Ishikawa (cell line): ENCODE results near the gene VPS51.

Experiments used
- CEBPB ChIP-seq: IDR thresholded peaks from 2 replicates; pipeline ENCODE4 v1.6.1; 2012
- CREB1 ChIP-seq: IDR thresholded peaks from 2 replicates; pipeline ENCODE4 v1.6.1; 2012; ENCODE audit warnings: low read depth
- EGR1 ChIP-seq: IDR thresholded peaks from 2 replicates; pipeline ENCODE4 v1.6.1; 2012
- EP300 ChIP-seq: IDR thresholded peaks from 2 replicates; pipeline ENCODE4 v1.6.1; 2012; ENCODE audit warnings: borderline replicate concordance
- FOXM1 ChIP-seq: IDR thresholded peaks from 2 replicates; pipeline ENCODE4 v1.6.1; 2012; ENCODE audit warnings: low read depth, borderline replicate concordance
- MAX ChIP-seq: IDR thresholded peaks from 2 replicates; pipeline ENCODE4 v1.6.1; 2012
- NFIC ChIP-seq: IDR thresholded peaks from 2 replicates; pipeline ENCODE4 v1.6.1; 2012
- RAD21 ChIP-seq: IDR thresholded peaks from 2 replicates; pipeline ENCODE4 v1.6.1; 2012; ENCODE audit warnings: low read depth
- TAF1 ChIP-seq: IDR thresholded peaks from 2 replicates; pipeline ENCODE4 v1.6.1; 2012; ENCODE audit warnings: low read depth, mild to moderate bottlenecking
- TCF12 ChIP-seq: IDR thresholded peaks from 2 replicates; pipeline ENCODE4 v1.6.1; 2012; ENCODE audit warnings: low read depth
- TEAD4 ChIP-seq: IDR thresholded peaks from 2 replicates; pipeline ENCODE4 v1.6.1; 2012
- YY1 ChIP-seq: IDR thresholded peaks from 2 replicates; pipeline ENCODE4 v1.6.1; 2012; ENCODE audit warnings: low read depth
- ZBTB7A ChIP-seq: IDR thresholded peaks from 2 replicates; pipeline ENCODE4 v1.6.1; 2012; ENCODE audit warnings: low read depth
- TF ChIP-seq, protein P1 (sequence below): IDR thresholded peaks from 2 replicates; pipeline ENCODE4 v1.6.1; 2012
- TF ChIP-seq, protein P2 (sequence below): IDR thresholded peaks from 2 replicates; pipeline ENCODE4 v1.6.1; 2012; ENCODE audit warnings: low read depth, mild to moderate bottlenecking

VPS51 gene

DNA sequence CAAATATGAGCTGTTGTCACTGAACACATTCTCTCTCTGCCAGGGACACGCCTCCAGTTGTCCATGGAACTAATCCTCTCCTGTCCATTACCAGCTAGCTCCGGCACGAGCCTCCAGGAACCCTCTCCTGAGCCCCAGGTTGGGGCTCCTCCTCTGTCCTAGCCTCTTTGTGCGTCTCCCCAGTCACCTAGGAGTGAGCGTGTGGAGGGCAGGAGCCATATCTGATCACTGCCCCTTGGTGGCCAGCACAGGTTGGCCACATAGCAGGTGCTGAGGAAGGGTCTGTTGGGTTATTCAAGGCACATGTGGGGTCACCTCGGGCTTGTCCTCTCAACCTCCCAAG is 35.9 kb downstream of the VPS51 start:
- TF ChIP-seq CREB1 (no peak), RAD21 (no peak), ZBTB7A (no peak), NFIC (no peak), EGR1 (no peak), MAX (no peak), CEBPB (no peak)

- TF ChIP-seq NFIC (no peak), TAF1 (no peak), MAX (no peak), YY1 (no peak), FOXM1 (no peak), CEBPB (no peak), RAD21 (no peak), EP300 (no peak), CREB1 (no peak), TCF12 (no peak)
- TF ChIP-seq, protein P1, sequence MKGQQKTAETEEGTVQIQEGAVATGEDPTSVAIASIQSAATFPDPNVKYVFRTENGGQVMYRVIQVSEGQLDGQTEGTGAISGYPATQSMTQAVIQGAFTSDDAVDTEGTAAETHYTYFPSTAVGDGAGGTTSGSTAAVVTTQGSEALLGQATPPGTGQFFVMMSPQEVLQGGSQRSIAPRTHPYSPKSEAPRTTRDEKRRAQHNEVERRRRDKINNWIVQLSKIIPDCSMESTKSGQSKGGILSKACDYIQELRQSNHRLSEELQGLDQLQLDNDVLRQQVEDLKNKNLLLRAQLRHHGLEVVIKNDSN: no peak
- TF ChIP-seq, protein P2, sequence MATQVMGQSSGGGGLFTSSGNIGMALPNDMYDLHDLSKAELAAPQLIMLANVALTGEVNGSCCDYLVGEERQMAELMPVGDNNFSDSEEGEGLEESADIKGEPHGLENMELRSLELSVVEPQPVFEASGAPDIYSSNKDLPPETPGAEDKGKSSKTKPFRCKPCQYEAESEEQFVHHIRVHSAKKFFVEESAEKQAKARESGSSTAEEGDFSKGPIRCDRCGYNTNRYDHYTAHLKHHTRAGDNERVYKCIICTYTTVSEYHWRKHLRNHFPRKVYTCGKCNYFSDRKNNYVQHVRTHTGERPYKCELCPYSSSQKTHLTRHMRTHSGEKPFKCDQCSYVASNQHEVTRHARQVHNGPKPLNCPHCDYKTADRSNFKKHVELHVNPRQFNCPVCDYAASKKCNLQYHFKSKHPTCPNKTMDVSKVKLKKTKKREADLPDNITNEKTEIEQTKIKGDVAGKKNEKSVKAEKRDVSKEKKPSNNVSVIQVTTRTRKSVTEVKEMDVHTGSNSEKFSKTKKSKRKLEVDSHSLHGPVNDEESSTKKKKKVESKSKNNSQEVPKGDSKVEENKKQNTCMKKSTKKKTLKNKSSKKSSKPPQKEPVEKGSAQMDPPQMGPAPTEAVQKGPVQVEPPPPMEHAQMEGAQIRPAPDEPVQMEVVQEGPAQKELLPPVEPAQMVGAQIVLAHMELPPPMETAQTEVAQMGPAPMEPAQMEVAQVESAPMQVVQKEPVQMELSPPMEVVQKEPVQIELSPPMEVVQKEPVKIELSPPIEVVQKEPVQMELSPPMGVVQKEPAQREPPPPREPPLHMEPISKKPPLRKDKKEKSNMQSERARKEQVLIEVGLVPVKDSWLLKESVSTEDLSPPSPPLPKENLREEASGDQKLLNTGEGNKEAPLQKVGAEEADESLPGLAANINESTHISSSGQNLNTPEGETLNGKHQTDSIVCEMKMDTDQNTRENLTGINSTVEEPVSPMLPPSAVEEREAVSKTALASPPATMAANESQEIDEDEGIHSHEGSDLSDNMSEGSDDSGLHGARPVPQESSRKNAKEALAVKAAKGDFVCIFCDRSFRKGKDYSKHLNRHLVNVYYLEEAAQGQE: no peak
Observed at GRCh38 chr11:65132238-65132987, 36.4 kb downstream of the VPS51 start.

DNA sequence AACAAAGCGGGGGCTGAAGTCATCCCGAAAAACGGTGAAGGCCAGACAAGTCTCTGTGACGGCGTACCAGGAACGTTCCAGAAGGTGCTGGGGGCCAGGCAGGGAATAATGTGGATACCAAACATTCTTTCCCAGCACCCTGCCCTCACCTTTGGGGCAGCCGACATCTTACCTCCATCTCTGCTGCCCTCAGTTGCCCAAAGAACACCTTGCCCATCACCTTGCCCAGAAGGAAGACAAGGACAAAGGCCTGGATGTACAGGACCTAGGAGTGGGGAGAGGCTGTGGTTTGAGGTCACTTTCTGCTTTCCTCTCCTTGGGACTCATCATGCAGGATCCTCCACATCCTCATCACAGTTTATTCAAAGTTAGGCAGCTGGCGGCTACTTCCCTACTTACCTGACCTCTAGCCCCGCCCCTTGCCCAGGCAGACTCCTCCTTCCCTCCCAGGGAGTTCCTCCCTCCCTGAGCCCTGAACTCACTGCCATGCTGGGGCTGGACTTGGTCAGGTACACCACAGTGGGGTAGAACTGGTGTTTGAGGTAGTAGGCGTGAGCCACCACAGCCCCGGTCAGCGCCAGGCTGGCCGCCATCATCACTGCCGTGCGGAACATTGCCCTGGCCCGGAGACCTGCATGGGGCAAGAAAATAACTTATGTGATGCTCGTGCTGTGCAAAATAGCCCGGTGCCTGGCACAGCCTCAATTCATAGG is 37.1 kb downstream of the VPS51 start:
- 0 out of 2 replicates have a peak, but pooled peaks have one; percentile 22 for TF ChIP-seq TAF1
- no peak for TF ChIP-seq ZBTB7A
- peak; percentile 37 for TF ChIP-seq YY1

DNA sequence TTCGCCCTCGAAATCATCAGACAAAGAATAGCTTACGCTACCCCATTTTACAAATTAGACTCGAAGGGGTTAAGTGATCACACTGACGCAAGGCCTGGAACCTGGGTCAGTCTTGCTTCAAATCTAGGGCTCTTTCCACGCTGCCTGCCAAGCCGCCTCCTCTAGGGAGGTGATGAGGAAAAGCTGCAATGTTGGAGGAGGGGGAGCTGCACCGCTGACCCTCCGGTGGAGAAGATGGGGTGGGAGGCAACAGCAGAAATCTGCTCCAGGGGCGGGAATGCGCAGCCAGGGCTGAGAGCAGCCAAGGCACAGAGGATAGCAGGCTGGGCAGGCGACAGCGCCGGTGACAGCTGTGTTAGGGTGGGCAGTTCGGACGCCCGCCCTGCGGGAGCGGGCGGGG is 37.7 kb downstream of the VPS51 start:
- TF ChIP-seq, protein P2: no peak
- TF ChIP-seq YY1 (no peak), CREB1 (no peak), CEBPB (no peak), TCF12 (no peak), EP300 (no peak), RAD21 (no peak), NFIC (no peak), TAF1 (no peak), TEAD4 (no peak), ZBTB7A (no peak), EGR1 (no peak), MAX (no peak; the same call in 1 of the 2 replicates), FOXM1 (no peak)
- TF ChIP-seq, protein P1: no peak

GRCh38 chr11:65134240-65134951 is 38.4 kb downstream of the VPS51 start, which contains the start of gene SYVN1:
TSS of gene SYVN1 (minus strand) at chr11:65134519. CDS start at chr11:65133601, 918 bp downstream.
- TF ChIP-seq, protein P2: no peak
- peak; percentile 82 for TF ChIP-seq MAX
- peak; percentile 72 for TF ChIP-seq CREB1
- peak; percentile 85 for TF ChIP-seq ZBTB7A
- no peak for TF ChIP-seq EP300
- TF ChIP-seq EGR1: no peak
- TF ChIP-seq TCF12: peak; percentile 71; the same call in 1 of the 2 replicates
- no peak for TF ChIP-seq NFIC
- TF ChIP-seq FOXM1: peak; percentile 54
- TF ChIP-seq, protein P1: no peak
- peak; percentile 88 for TF ChIP-seq TAF1
- no peak for TF ChIP-seq YY1
- TF ChIP-seq CEBPB: no peak
- TF ChIP-seq TEAD4: no peak; the same call in 1 of the 2 replicates
- TF ChIP-seq RAD21: no peak
